Activated CD4-positive, alpha-beta T cell treated with anti-CD3 and anti-CD28 coated beads for 36 hours (primary cell): Measurements from ENCODE around the gene RWDD2A. TPM values are rescaled to one million over a fixed set of nuclear protein-coding genes. Genes with fewer than 3 reads are reported as not detected.

Source experiments
- ATAC-seq: fragments of 200-7000 bp; cut with Tn5 transposase; one replicate; pipeline ENCODE4 v1.10.0; 2021; ENCODE audit warnings: mild to moderate bottlenecking, moderate library complexity
- CTCF ChIA-PET: fragments of 350-600 bp; sonication (Branson Sonifier 250); formaldehyde crosslinking; loops from one replicate; lab custom pipeline; 2021; ENCODE audit warnings: antibody characterized with exemption; lab: Charles Lee
- POLR2A ChIA-PET: fragments of 350-600 bp; sonication (Branson Sonifier 250); formaldehyde crosslinking; loops from one replicate; lab custom pipeline; 2021; ENCODE audit warnings: antibody characterized with exemption, inconsistent platforms; lab: Charles Lee
- DNase-seq: peaks from one replicate; pipeline ENCODE4 v3.0.0-alpha.2; 2020
- H3K27ac Mint-ChIP-seq: one replicate; pipeline ENCODE4 v1.8.0; 2021; ENCODE audit warnings: mixed read lengths
- H3K27me3 Mint-ChIP-seq: one replicate; pipeline ENCODE4 v1.8.0; 2021; ENCODE audit warnings: mixed read lengths
- H3K36me3 Mint-ChIP-seq: one replicate; pipeline ENCODE4 v1.8.0; 2021; ENCODE audit warnings: low read depth, mixed read lengths
- H3K4me1 Mint-ChIP-seq: one replicate; pipeline ENCODE4 v1.8.0; 2021; ENCODE audit warnings: mixed read lengths
- H3K4me3 Mint-ChIP-seq: one replicate; pipeline ENCODE4 v1.8.0; 2021; ENCODE audit warnings: mild to moderate bottlenecking, moderate library complexity, mixed read lengths
- H3K9me3 Mint-ChIP-seq: one replicate; pipeline ENCODE4 v1.8.0; 2021; ENCODE audit warnings: low read depth, mixed read lengths
- intact Hi-C, 2 experiments: fragments of 100-400 bp; cut with DNase I in 1 of 2; cut with micrococcal nuclease in 1 of 2; formaldehyde crosslinking; loops; one replicate each; pipeline versions ENCODE4 v1.14.2 to v1.15.1; 2022 to 2024; cut with DNase I, micrococcal nuclease
- total RNA-seq, 2 experiments: library from RNA; stranded (reverse); gene quantifications; one replicate each; pipeline ENCODE4 v1.2.3, GENCODE V29; 2021

Gene RWDD2A
- total RNA-seq, 2 experiments from 2014 or later = 1.6 to 1.9 TPM

- ATAC-seq = peak; percentile 61
- Mint-ChIP-seq H3K27me3 (no peaks in the 10 kb centered on the region), H3K36me3 (peaks cover 7% of the 10 kb centered on the region), H3K4me3 (no peak overlapping the region), H3K9me3 (no peaks in the 10 kb centered on the region), H3K4me1 (peaks cover 7% of the 10 kb centered on the region), H3K27ac (peak overlapping the region; percentile 12)
- DNase-seq = no peak
- intact Hi-C loops = loop anchor here in 1 of 2 experiments (10.0 kb wide), 1 partner anchor 955 kb away; the partner anchor contains the start of gene IBTK
- ChIA-PET CTCF (no interaction called here), POLR2A (no interaction called here)
These were observed 6.2 kb downstream of the RWDD2A start for GRCh38 chr6:83199173-83199862.

GRCh38 chr6:83199863-83200225 lies 6.7 kb downstream of the RWDD2A start:
- no peaks in the 10 kb centered on the region for H3K27me3 Mint-ChIP-seq
- H3K4me3 Mint-ChIP-seq = no peak overlapping the region
- H3K4me1 Mint-ChIP-seq = peaks cover 5% of the 10 kb centered on the region
- DNase-seq (no peak), ATAC-seq (no peak)
- peaks cover 7% of the 10 kb centered on the region for H3K36me3 Mint-ChIP-seq
- intact Hi-C loops = loop anchor here in 1 of 2 experiments (2.0 to 10.0 kb wide), 2 partner anchors 77 to 955 kb away; partner anchors contain the start of gene IBTK
- ChIA-PET POLR2A (no interaction called here), CTCF (no interaction called here)
- H3K27ac Mint-ChIP-seq = no peak overlapping the region
- no peaks in the 10 kb centered on the region for H3K9me3 Mint-ChIP-seq

GRCh38 chr6:83202031-83202430 lies 8.9 kb downstream of the RWDD2A start:
- intact Hi-C loops = no loop called here
- peaks cover 9% of the 10 kb centered on the region for H3K27me3 Mint-ChIP-seq
- H3K9me3 Mint-ChIP-seq = no peaks in the 10 kb centered on the region
- DNase-seq (no peak), ATAC-seq (no peak)
- no peak overlapping the region for H3K27ac Mint-ChIP-seq
- no peaks in the 10 kb centered on the region for H3K4me1 Mint-ChIP-seq
- no peak overlapping the region for H3K4me3 Mint-ChIP-seq
- POLR2A ChIA-PET = no interaction called here
- H3K36me3 Mint-ChIP-seq = no peaks in the 10 kb centered on the region
- CTCF ChIA-PET = interaction anchor here (1.0 kb wide), 1 partner anchor 135 kb away, joined by 4 read pairs; the partner anchor contains the start of gene DOP1A

- Mint-ChIP-seq H3K9me3 (no peaks in the 10 kb centered on the region), H3K36me3 (no peaks in the 10 kb centered on the region), H3K4me1 (peaks cover 2% of the 10 kb centered on the region), H3K27ac (no peak overlapping the region), H3K27me3 (peaks cover 10% of the 10 kb centered on the region), H3K4me3 (no peak overlapping the region)
- ChIA-PET CTCF (interaction anchor here (0.6 to 5.5 kb wide), 22 partner anchors 8 to 940 kb away, joined by 3 to 101 read pairs (median 4); partner anchors contain the start of genes DOP1A, PRSS35 and UBE3D), POLR2A (no interaction called here)
- intact Hi-C loops = loop anchor here (1.0 to 10.0 kb wide), 6 partner anchors 22 to 969 kb away; partner anchors contain the start of genes DOP1A (in 2 of the 2), PGM3 (in 2 of the 2), RWDD2A (in 2 of the 2) and IBTK (in 1 of the 2)
- DNase-seq = peak; percentile 72
- ATAC-seq = peak; percentile 99
These were observed 22.2 kb downstream of the RWDD2A start for GRCh38 chr6:83215131-83216047.

- no peak overlapping the region for H3K4me3 Mint-ChIP-seq
- no peaks in the 10 kb centered on the region for H3K36me3 Mint-ChIP-seq
- peaks cover 4% of the 10 kb centered on the region for H3K27me3 Mint-ChIP-seq
- ChIA-PET CTCF (interaction anchor here (2.4 to 5.5 kb wide), 6 partner anchors 11 to 297 kb away, joined by 8 to 101 read pairs (median 10); partner anchors contain the start of genes DOP1A, PRSS35 and UBE3D), POLR2A (no interaction called here)
- no peak for DNase-seq
- no peaks in the 10 kb centered on the region for H3K9me3 Mint-ChIP-seq
- no peak overlapping the region for H3K27ac Mint-ChIP-seq
- ATAC-seq = no peak
- intact Hi-C loops = loop anchor here in 1 of 2 experiments (10.0 kb wide), 1 partner anchor 942 kb away; no protein-coding TSS in a partner anchor
- peaks cover 2% of the 10 kb centered on the region for H3K4me1 Mint-ChIP-seq
These were observed 23.6 kb downstream of the RWDD2A start for GRCh38 chr6:83216806-83217205.

GRCh38 chr6:83218646-83219045 lies 25.5 kb downstream of the RWDD2A start:
- intact Hi-C loops = loop anchor here in 1 of 2 experiments (10.0 kb wide), 1 partner anchor 944 kb away; no protein-coding TSS in a partner anchor
- no peak overlapping the region for H3K27ac Mint-ChIP-seq

GRCh38 chr6:83220121-83220520 lies 27.0 kb downstream of the RWDD2A start:
- Mint-ChIP-seq H3K4me3 (no peak overlapping the region), H3K27ac (no peak overlapping the region), H3K9me3 (no peaks in the 10 kb centered on the region), H3K4me1 (peaks cover 2% of the 10 kb centered on the region), H3K36me3 (no peaks in the 10 kb centered on the region), H3K27me3 (no peaks in the 10 kb centered on the region)
- DNase-seq = no peak
- ATAC-seq = no peak
- CTCF ChIA-PET = interaction anchor here (0.9 to 5.5 kb wide), 4 partner anchors 9 to 300 kb away, joined by 3 to 101 read pairs (median 11); partner anchors contain the start of genes DOP1A, PRSS35 and UBE3D
- POLR2A ChIA-PET = no interaction called here
- intact Hi-C loops = no loop called here

More at GRCh38 chr6:83218646-83219045, 25.5 kb downstream of the RWDD2A start:
- CTCF ChIA-PET = interaction anchor here (0.7 to 5.5 kb wide), 3 partner anchors 8 to 295 kb away, joined by 3 to 101 read pairs (median 18); partner anchors contain the start of genes DOP1A, PRSS35 and UBE3D
- Mint-ChIP-seq H3K36me3 (no peaks in the 10 kb centered on the region), H3K4me1 (peaks cover 2% of the 10 kb centered on the region), H3K4me3 (no peak overlapping the region), H3K27me3 (peaks cover 3% of the 10 kb centered on the region), H3K9me3 (no peaks in the 10 kb centered on the region)
- POLR2A ChIA-PET = no interaction called here
- no peak for DNase-seq
- no peak for ATAC-seq

GRCh38 chr6:83221276-83221675 lies 28.1 kb downstream of the RWDD2A start:
- H3K9me3 Mint-ChIP-seq = no peaks in the 10 kb centered on the region

GRCh38 chr6:83221889-83222479 lies 28.8 kb downstream of the RWDD2A start:
- H3K4me1 Mint-ChIP-seq = no peaks in the 10 kb centered on the region
- H3K9me3 Mint-ChIP-seq = no peaks in the 10 kb centered on the region
- ChIA-PET CTCF (interaction anchor here (0.9 to 3.1 kb wide), 18 partner anchors 9 to 997 kb away, joined by 3 to 57 read pairs (median 5); partner anchors contain the start of genes DOP1A, PRSS35 and UBE3D), POLR2A (no interaction called here)
- no peak overlapping the region for H3K27ac Mint-ChIP-seq
- H3K36me3 Mint-ChIP-seq = no peaks in the 10 kb centered on the region
- no peak for DNase-seq
- no peak overlapping the region for H3K4me3 Mint-ChIP-seq
- H3K27me3 Mint-ChIP-seq = no peaks in the 10 kb centered on the region
- intact Hi-C loops = loop anchor here (1.0 kb wide), 2 partner anchors 293 to 314 kb away; no protein-coding TSS in a partner anchor
- ATAC-seq = no peak

More at GRCh38 chr6:83221276-83221675, 28.1 kb downstream of the RWDD2A start:
- intact Hi-C loops = no loop called here
- DNase-seq (no peak), ATAC-seq (no peak)
- no peaks in the 10 kb centered on the region for H3K4me1 Mint-ChIP-seq
- no peaks in the 10 kb centered on the region for H3K27me3 Mint-ChIP-seq
- no peaks in the 10 kb centered on the region for H3K36me3 Mint-ChIP-seq
- ChIA-PET POLR2A (no interaction called here), CTCF (interaction anchor here (0.8 to 3.1 kb wide), 10 partner anchors 13 to 606 kb away, joined by 3 to 57 read pairs (median 7); partner anchors contain the start of genes DOP1A, PRSS35 and UBE3D)
- H3K27ac Mint-ChIP-seq = no peak overlapping the region
- H3K4me3 Mint-ChIP-seq = no peak overlapping the region

- ChIA-PET POLR2A (no interaction called here), CTCF (interaction anchor here (2.1 kb wide), 1 partner anchor 10 kb away, joined by 9 read pairs; no protein-coding TSS in a partner anchor)
- no peak for DNase-seq
- Mint-ChIP-seq H3K27me3 (peaks cover 2% of the 10 kb centered on the region), H3K9me3 (no peaks in the 10 kb centered on the region), H3K27ac (no peak overlapping the region), H3K4me3 (no peak overlapping the region), H3K36me3 (no peaks in the 10 kb centered on the region), H3K4me1 (no peaks in the 10 kb centered on the region)
- ATAC-seq = no peak
- intact Hi-C loops = no loop called here
These were observed 33.4 kb downstream of the RWDD2A start for GRCh38 chr6:83226517-83226916.
